Kidney tubule cell (primary cell): ENCODE data around the gene COL8A1.
"Not testable (repeated sequence)": the region's sequence is repeated elsewhere in the genome, so short reads cannot be mapped to it uniquely, and the experiment has no call there.

ENCODE experiments used
- DNase-seq: peaks from one replicate; pipeline ENCODE4 v3.0.0-alpha.2; 2018; ENCODE audit warnings: low spot score

COL8A1 gene

GRCh38 chr3:99799422-99799821 lies 161.0 kb downstream of the COL8A1 start:
- no peak for DNase-seq

- DNase-seq = no peak
These were observed 164.9 kb downstream of the COL8A1 start for GRCh38 chr3:99803297-99803696.

GRCh38 chr3:99805160-99805559 lies 166.8 kb downstream of the COL8A1 start:
- DNase-seq = no peak

- peak; percentile 80 for DNase-seq
These were observed 169.9 kb downstream of the COL8A1 start for GRCh38 chr3:99808163-99808794.

GRCh38 chr3:99809565-99809964 lies 171.2 kb downstream of the COL8A1 start:
- no peak for DNase-seq

GRCh38 chr3:99810403-99810802 lies 172.0 kb downstream of the COL8A1 start:
- DNase-seq = no peak

- DNase-seq = no peak
These were observed 178.6 kb downstream of the COL8A1 start for GRCh38 chr3:99817047-99817436.

GRCh38 chr3:99817437-99818240 lies 179.2 kb downstream of the COL8A1 start, which contains the start of gene CMSS1:
Gene CMSS1 (plus strand): TSS chr3:99817862.
- peak; percentile 93 for DNase-seq

GRCh38 chr3:99818818-99819217 lies 180.4 kb downstream of the COL8A1 start:
- no peak for DNase-seq

GRCh38 chr3:99823723-99824711 lies 185.6 kb downstream of the COL8A1 start:
- DNase-seq = no peak

- DNase-seq = peak; percentile 37
These were observed 186.7 kb downstream of the COL8A1 start for GRCh38 chr3:99825004-99825640.

- no peak for DNase-seq
These were observed 191.4 kb downstream of the COL8A1 start for GRCh38 chr3:99829844-99830243.

- DNase-seq = no peak
These were observed 195.3 kb downstream of the COL8A1 start for GRCh38 chr3:99833617-99834205.

- DNase-seq = no peak
These were observed 196.0 kb downstream of the COL8A1 start for GRCh38 chr3:99834211-99834957.

- no peak for DNase-seq
These were observed 198.3 kb downstream of the COL8A1 start for GRCh38 chr3:99836681-99837080.

- DNase-seq = no peak
These were observed 199.3 kb downstream of the COL8A1 start for GRCh38 chr3:99837715-99838114.

GRCh38 chr3:99838755-99839154 lies 200.4 kb downstream of the COL8A1 start:
- no peak for DNase-seq

- DNase-seq = no peak
These were observed 201.2 kb downstream of the COL8A1 start for GRCh38 chr3:99839613-99840012.

GRCh38 chr3:99841949-99842348 lies 203.6 kb downstream of the COL8A1 start:
- not testable (repeated sequence) for DNase-seq

- DNase-seq = peak; percentile 68
These were observed 204.6 kb downstream of the COL8A1 start for GRCh38 chr3:99842826-99843589.
